NCI-H2171 treated with DMSO at 0.1 percent for 48 hours (cell line): ENCODE results near the gene SEMA5A.

Experiments
- DNase-seq: peaks from one replicate; lab custom pipeline; 2025; lab: John Stamatoyannopoulos, UW

The SEMA5A gene

GRCh38 chr5:9473624-9474023 is 72.3 kb downstream of the SEMA5A start:
- DNase-seq = no peak

GRCh38 chr5:9470410-9470809 is 75.5 kb downstream of the SEMA5A start:
- no peak for DNase-seq

GRCh38 chr5:9468060-9468388 is 77.9 kb downstream of the SEMA5A start:
- no peak for DNase-seq

- no peak for DNase-seq
Measured at GRCh38 chr5:9467199-9468059, 78.4 kb downstream of the SEMA5A start.

- DNase-seq = no peak
Measured at GRCh38 chr5:9466697-9467096, 79.2 kb downstream of the SEMA5A start.

GRCh38 chr5:9464478-9464877 is 81.4 kb downstream of the SEMA5A start:
- no peak for DNase-seq

- DNase-seq = no peak
Measured at GRCh38 chr5:9462109-9462508, 83.8 kb downstream of the SEMA5A start.

GRCh38 chr5:9460885-9461645 is 84.8 kb downstream of the SEMA5A start:
- no peak for DNase-seq

GRCh38 chr5:9456435-9457042 is 89.3 kb downstream of the SEMA5A start:
- no peak for DNase-seq

- DNase-seq = no peak
Measured at GRCh38 chr5:9455826-9456434, 89.9 kb downstream of the SEMA5A start.

- no peak for DNase-seq
Measured at GRCh38 chr5:9454491-9454890, 91.4 kb downstream of the SEMA5A start.

- no peak for DNase-seq
Measured at GRCh38 chr5:9454012-9454481, 91.8 kb downstream of the SEMA5A start.

GRCh38 chr5:9453480-9454011 is 92.3 kb downstream of the SEMA5A start:
- DNase-seq = no peak

GRCh38 chr5:9452181-9452580 is 93.7 kb downstream of the SEMA5A start:
- DNase-seq = no peak

GRCh38 chr5:9451037-9451436 is 94.8 kb downstream of the SEMA5A start:
- DNase-seq = no peak

GRCh38 chr5:9447691-9448090 is 98.2 kb downstream of the SEMA5A start:
- no peak for DNase-seq

- DNase-seq = no peak
Measured at GRCh38 chr5:9445826-9446388, 100.0 kb downstream of the SEMA5A start.

GRCh38 chr5:9444346-9444745 is 101.5 kb downstream of the SEMA5A start:
- no peak for DNase-seq

- DNase-seq = no peak
Measured at GRCh38 chr5:9441610-9442009, 104.3 kb downstream of the SEMA5A start.

- DNase-seq = no peak
Measured at GRCh38 chr5:9440517-9440916, 105.4 kb downstream of the SEMA5A start.

GRCh38 chr5:9439531-9440292 is 106.2 kb downstream of the SEMA5A start:
- DNase-seq = no peak
